Gastrocnemius medialis (tissue), 4 donors: ENCODE results near the gene TCF4. TPM values are rescaled to one million over a fixed set of nuclear protein-coding genes. Genes with fewer than 3 reads are reported as not detected.

Source experiments
- ATAC-seq, 2 donors: fragments of 150-250 bp; one replicate each; pipeline ENCODE4 v1.9.1; 2016
- DNase-seq, 2 donors: peaks; one replicate each; pipeline ENCODE4 v3.0.0-alpha.2; 2019
- H3K27ac ChIP-seq, 4 donors: fragments of 200-600 bp; sonication (generic); 1 replicate in 1 of 4; 2 replicates in 3 of 4; pipeline ENCODE4 v1.5.1; 2016 to 2018; ENCODE audit warnings: mild to moderate bottlenecking in 2 of 4, moderate library complexity in 1 of 4
- H3K27me3 ChIP-seq, 3 donors: fragments of 200-600 bp; sonication (generic) in 2 of 3; 1 replicate in 1 of 3; 2 replicates in 2 of 3; pipeline versions ENCODE4 v1.5.1 to v1.6.0; 2016 to 2019; ENCODE audit warnings: mild to moderate bottlenecking in 1 of 3, moderate library complexity in 1 of 3
- H3K36me3 ChIP-seq, 2 donors: fragments of 200-600 bp; sonication (generic) in 1 of 2; one replicate each; pipeline ENCODE4 v1.5.1; 2017 to 2018
- H3K4me1 ChIP-seq, 2 donors: fragments of 200-600 bp; sonication (generic) in 1 of 2; one replicate each; pipeline ENCODE4 v1.5.1; 2016 to 2017; ENCODE audit warnings: mild to moderate bottlenecking in 2 of 2
- H3K4me3 ChIP-seq, 4 donors: fragments of 200-600 bp; sonication (generic) in 3 of 4; 1 replicate in 1 of 4; 2 replicates in 3 of 4; pipeline ENCODE4 v1.5.1; 2016 to 2019; ENCODE audit warnings: mild to moderate bottlenecking in 2 of 4
- H3K9me3 ChIP-seq, 3 donors: fragments of 200-600 bp; sonication (generic) in 2 of 3; 1 replicate in 1 of 3; 2 replicates in 2 of 3; pipeline ENCODE4 v1.5.1; 2016 to 2019
- CTCF ChIP-seq, 5 experiments: fragments of 450-650 bp in 3 of 5; fragments of 200-600 bp in 2 of 5; sonication (generic) in 2 of 5; IDR thresholded peaks in 4 of 5; conservative IDR thresholded peaks in 1 of 5; 1 replicate in 4 of 5; 2 replicates in 1 of 5; pipeline ENCODE4 v1.5.1; 2016 to 2019; ENCODE audit warnings: antibody characterized with exemption in 5 of 5, mild to moderate bottlenecking in 3 of 5, moderate library complexity in 3 of 5
- POLR2A ChIP-seq, 2 donors: fragments of 450-650 bp; IDR thresholded peaks; one replicate each; pipeline ENCODE4 v1.6.1; 2017; ENCODE audit warnings: antibody characterized with exemption in 2 of 2, mild to moderate bottlenecking in 2 of 2, moderate library complexity in 2 of 2
- in situ Hi-C, 4 donors: fragments of 200-750 bp; cut with MboI; loops; one replicate each; pipeline versions ENCODE4 v1.15.0 to v1.8.0; 2017; ENCODE audit warnings: low sequenced_read_pairs in 4 of 4
- intact Hi-C: fragments of 100-400 bp; cut with DNase I; formaldehyde crosslinking; loops from one replicate; pipeline ENCODE4 v1.15.1; 2023; ENCODE audit warnings: low total_unique reads
- total RNA-seq, 4 donors: library from RNA; depleted of rRNA; stranded (reverse); fragments of >200 nt; gene quantifications; one replicate each; pipeline versions ENCODE4 v1.1.0 to v1.2.3, GENCODE V29; 2016

TCF4 gene
- total RNA-seq, 4 donors from 2014 or later, result 40.3 to 60.6 (median 53.6) TPM

- peak overlapping the region in 2 of 4 donors; percentile 49 to 83 for H3K27ac ChIP-seq
- no peaks in the 10 kb centered on the region for H3K9me3 ChIP-seq
- H3K36me3 ChIP-seq, result no peaks in the 10 kb centered on the region
- intact Hi-C loops (no loop called here), in situ Hi-C loops (no loop called here)
- H3K27me3 ChIP-seq, result no peaks in the 10 kb centered on the region
- ATAC-seq (no peak), DNase-seq (no peak)
- TF ChIP-seq CTCF (IDR thresholded peaks at IDR 0.05 in 4 of 5, conservative IDR thresholded peaks at IDR 0.05 in 1 of 5), result no peak
- no peak for TF ChIP-seq POLR2A (IDR thresholded peaks at IDR 0.05)
- no peak overlapping the region for H3K4me3 ChIP-seq
- H3K4me1 ChIP-seq, result peaks cover 31 to 66% of the 10 kb centered on the region in 2 donors
These were observed 122.7 kb downstream of the TCF4 start for GRCh38 chr18:55465313-55465712.

GRCh38 chr18:55464581-55464980 is 123.4 kb downstream of the TCF4 start:
- in situ Hi-C loops, result no loop called here

GRCh38 chr18:55462652-55463051 is 125.3 kb downstream of the TCF4 start:
- ATAC-seq, result peak; percentile 99 to 100
- H3K27me3 ChIP-seq, result no peaks in the 10 kb centered on the region
- H3K4me1 ChIP-seq, result peaks cover 35 to 73% of the 10 kb centered on the region in 2 donors
- no peak overlapping the region for H3K4me3 ChIP-seq
- peak; percentile 53 to 55 for DNase-seq
- no peaks in the 10 kb centered on the region for H3K9me3 ChIP-seq
- in situ Hi-C loops (no loop called here), intact Hi-C loops (no loop called here)
- H3K27ac ChIP-seq, result peak overlapping the region; percentile 57 to 83 (median 68)
- TF ChIP-seq CTCF (IDR thresholded peaks at IDR 0.05 in 4 of 5, conservative IDR thresholded peaks at IDR 0.05 in 1 of 5), result no peak
- TF ChIP-seq POLR2A (IDR thresholded peaks at IDR 0.05), result no peak
- H3K36me3 ChIP-seq, result peaks cover 0 to 5% of the 10 kb centered on the region in 2 donors

More at GRCh38 chr18:55464581-55464980, 123.4 kb downstream of the TCF4 start:
- no peak for ATAC-seq
- no peak for DNase-seq
- H3K4me3 ChIP-seq, result peak overlapping the region in 1 of 4 donors; percentile 4
- no peaks in the 10 kb centered on the region for H3K27me3 ChIP-seq
- intact Hi-C loops, result no loop called here
- H3K9me3 ChIP-seq, result no peaks in the 10 kb centered on the region
- H3K4me1 ChIP-seq, result peaks cover 35 to 68% of the 10 kb centered on the region in 2 donors
- peaks cover 0 to 5% of the 10 kb centered on the region in 2 donors for H3K36me3 ChIP-seq
- H3K27ac ChIP-seq, result peak overlapping the region in 3 of 4 donors; percentile 15 to 83 (median 49)
- no peak for TF ChIP-seq CTCF (IDR thresholded peaks at IDR 0.05 in 4 of 5, conservative IDR thresholded peaks at IDR 0.05 in 1 of 5)
- TF ChIP-seq POLR2A (IDR thresholded peaks at IDR 0.05), result no peak

- no peaks in the 10 kb centered on the region for H3K9me3 ChIP-seq
- peaks cover 35 to 67% of the 10 kb centered on the region in 2 donors for H3K4me1 ChIP-seq
- ATAC-seq (no peak), DNase-seq (no peak)
- H3K27me3 ChIP-seq, result no peaks in the 10 kb centered on the region
- H3K4me3 ChIP-seq, result no peak overlapping the region
- H3K36me3 ChIP-seq, result peaks cover 0 to 5% of the 10 kb centered on the region in 2 donors
- peak overlapping the region in 3 of 4 donors; percentile 57 to 83 (median 70) for H3K27ac ChIP-seq
- in situ Hi-C loops (no loop called here), intact Hi-C loops (no loop called here)
- TF ChIP-seq POLR2A (IDR thresholded peaks at IDR 0.05) (no peak), CTCF (IDR thresholded peaks at IDR 0.05 in 4 of 5, conservative IDR thresholded peaks at IDR 0.05 in 1 of 5) (no peak)
These were observed 126.1 kb downstream of the TCF4 start for GRCh38 chr18:55461848-55462247.
